ENCODE measurements around the gene SCN10A. TPM values are rescaled to one million over a fixed set of nuclear protein-coding genes. Genes with fewer than 3 reads are reported as not detected.

Gene SCN10A
- total RNA-seq, 1 donor from 2014 or later, result not detected

GRCh38 chr3:38811822-38812221 lies 4.2 kb downstream of the SCN10A start:
- Mint-ChIP-seq H3K4me1 (no peaks in the 10 kb centered on the region), H3K4me3 (no peak overlapping the region), H3K27me3 (ENCODE audit: low read depth) (peaks cover 37% of the 10 kb centered on the region), H3K27ac (no peak overlapping the region), H3K9me3 (no peaks in the 10 kb centered on the region), H3K36me3 (no peaks in the 10 kb centered on the region)
- TF ChIP-seq, protein P1, sequence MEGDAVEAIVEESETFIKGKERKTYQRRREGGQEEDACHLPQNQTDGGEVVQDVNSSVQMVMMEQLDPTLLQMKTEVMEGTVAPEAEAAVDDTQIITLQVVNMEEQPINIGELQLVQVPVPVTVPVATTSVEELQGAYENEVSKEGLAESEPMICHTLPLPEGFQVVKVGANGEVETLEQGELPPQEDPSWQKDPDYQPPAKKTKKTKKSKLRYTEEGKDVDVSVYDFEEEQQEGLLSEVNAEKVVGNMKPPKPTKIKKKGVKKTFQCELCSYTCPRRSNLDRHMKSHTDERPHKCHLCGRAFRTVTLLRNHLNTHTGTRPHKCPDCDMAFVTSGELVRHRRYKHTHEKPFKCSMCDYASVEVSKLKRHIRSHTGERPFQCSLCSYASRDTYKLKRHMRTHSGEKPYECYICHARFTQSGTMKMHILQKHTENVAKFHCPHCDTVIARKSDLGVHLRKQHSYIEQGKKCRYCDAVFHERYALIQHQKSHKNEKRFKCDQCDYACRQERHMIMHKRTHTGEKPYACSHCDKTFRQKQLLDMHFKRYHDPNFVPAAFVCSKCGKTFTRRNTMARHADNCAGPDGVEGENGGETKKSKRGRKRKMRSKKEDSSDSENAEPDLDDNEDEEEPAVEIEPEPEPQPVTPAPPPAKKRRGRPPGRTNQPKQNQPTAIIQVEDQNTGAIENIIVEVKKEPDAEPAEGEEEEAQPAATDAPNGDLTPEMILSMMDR (IDR thresholded peaks at IDR 0.05; ENCODE audit: unreplicated experiment), result no peak
- DNase-seq (ENCODE audit: low spot score in 2 of 2, unreplicated experiment in 2 of 2), result no peak

DNA sequence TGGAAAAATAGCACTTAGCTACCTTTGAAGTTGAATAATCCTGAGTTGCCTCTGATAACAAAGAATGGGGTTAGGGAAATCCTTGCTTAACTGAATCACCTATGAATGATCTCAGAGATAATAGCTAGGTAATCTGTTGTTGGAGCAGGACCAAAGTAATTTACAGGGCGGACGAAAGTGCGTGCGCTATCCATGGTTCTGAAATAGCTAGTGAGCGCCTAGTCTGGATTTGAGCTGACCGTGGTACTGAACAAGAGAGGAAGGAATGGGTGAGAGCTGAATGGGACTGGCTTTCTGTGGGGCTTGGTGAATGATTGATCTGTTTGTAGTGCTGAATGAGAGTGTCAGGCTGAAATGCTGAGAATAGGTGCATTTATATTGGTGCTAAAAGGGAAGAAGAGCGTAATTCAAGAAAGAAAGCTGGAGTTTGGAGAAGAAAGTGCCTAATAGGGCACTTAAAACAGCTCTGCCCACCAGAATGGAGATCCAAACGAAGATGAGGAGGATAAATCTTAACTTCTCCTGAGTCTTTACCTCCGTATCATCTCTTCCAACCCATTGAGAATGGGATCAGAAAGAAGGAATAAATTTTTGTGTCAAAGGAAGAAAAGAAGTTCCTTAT lies 10.1 kb downstream of the SCN10A start:
- no peak overlapping the region for H3K4me3 Mint-ChIP-seq
- H3K9me3 Mint-ChIP-seq, result no peaks in the 10 kb centered on the region
- H3K27ac Mint-ChIP-seq, result no peak overlapping the region
- H3K27me3 Mint-ChIP-seq (ENCODE audit: low read depth), result peaks cover 13% of the 10 kb centered on the region
- TF ChIP-seq, protein P1 (IDR thresholded peaks at IDR 0.05; ENCODE audit: unreplicated experiment), result no peak
- H3K4me1 Mint-ChIP-seq, result no peaks in the 10 kb centered on the region
- DNase-seq (ENCODE audit: low spot score in 2 of 2, unreplicated experiment in 2 of 2), result peak; percentile 37 to 74
- no peaks in the 10 kb centered on the region for H3K36me3 Mint-ChIP-seq

DNA sequence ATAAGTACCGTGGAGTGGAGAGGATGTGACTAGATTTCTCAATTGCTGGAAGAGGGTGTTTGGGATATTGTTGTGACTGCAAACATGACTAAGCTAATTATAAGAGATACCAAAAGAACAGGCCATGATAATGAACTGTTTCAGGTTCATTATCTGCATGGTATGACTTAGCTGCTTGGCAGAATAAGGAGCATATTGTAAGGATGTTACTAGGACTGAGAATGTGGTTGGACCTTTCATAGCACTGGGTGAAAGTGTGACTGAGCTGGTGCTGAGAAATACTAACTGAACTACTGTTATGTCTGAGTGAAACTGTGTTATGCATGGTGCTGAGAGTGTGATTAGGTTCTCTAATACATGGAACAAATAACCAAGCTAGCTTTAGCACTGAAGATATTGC lies 11.0 kb downstream of the SCN10A start:
- Mint-ChIP-seq H3K4me1 (no peaks in the 10 kb centered on the region), H3K4me3 (no peak overlapping the region), H3K27ac (no peak overlapping the region), H3K9me3 (no peaks in the 10 kb centered on the region), H3K27me3 (ENCODE audit: low read depth) (peaks cover 12% of the 10 kb centered on the region), H3K36me3 (no peaks in the 10 kb centered on the region)
- TF ChIP-seq, protein P1 (IDR thresholded peaks at IDR 0.05; ENCODE audit: unreplicated experiment), result no peak
- DNase-seq (ENCODE audit: low spot score in 2 of 2, unreplicated experiment in 2 of 2), result no peak

DNA sequence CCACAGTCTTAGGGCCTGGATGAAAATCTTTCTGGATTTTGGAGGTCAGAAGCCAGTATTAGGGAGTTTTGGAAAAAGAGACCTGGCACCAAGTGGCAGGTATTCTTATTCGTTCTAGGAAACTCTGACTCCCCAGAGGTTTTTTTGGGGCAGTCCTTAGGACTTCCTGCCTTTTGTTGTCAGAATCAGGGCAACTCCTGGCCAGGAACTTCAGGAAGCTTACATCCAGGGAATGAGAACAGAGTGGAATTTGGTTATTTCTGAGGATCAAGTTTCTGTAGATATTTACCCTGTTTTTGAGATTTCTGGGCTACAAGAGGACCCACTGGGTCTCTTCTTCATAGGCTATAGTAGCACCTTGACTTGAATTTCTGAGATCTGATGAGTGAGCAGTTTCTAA lies 15.5 kb downstream of the SCN10A start:
- Mint-ChIP-seq H3K27me3 (ENCODE audit: low read depth) (peaks cover 7% of the 10 kb centered on the region), H3K36me3 (no peaks in the 10 kb centered on the region), H3K9me3 (no peaks in the 10 kb centered on the region), H3K27ac (no peak overlapping the region), H3K4me3 (no peak overlapping the region), H3K4me1 (no peaks in the 10 kb centered on the region)
- TF ChIP-seq, protein P1 (IDR thresholded peaks at IDR 0.05; ENCODE audit: unreplicated experiment), result no peak
- DNase-seq (ENCODE audit: low spot score in 2 of 2, unreplicated experiment in 2 of 2), result no peak

DNA sequence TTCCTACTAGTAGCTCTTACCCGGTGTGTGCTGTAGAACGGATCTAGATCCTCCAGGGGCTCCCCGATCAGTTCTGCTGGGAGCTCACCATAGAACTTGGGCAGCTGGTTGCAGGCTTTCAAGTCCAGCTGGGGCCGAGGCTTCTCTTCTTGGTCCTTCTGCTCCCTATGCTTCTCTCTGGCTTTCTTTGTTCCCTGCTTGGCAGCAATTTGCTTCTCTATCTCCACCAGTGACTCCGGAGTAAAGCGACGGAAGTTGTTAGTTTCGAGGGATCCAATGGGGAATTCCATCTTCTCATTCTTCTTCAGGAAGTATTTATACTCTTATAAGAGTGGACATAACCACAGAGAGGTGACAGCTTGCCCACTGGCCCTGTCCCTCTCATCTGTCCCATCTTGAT lies 22.3 kb downstream of the SCN10A start:
- no peaks in the 10 kb centered on the region for H3K9me3 Mint-ChIP-seq
- TF ChIP-seq, protein P1 (IDR thresholded peaks at IDR 0.05; ENCODE audit: unreplicated experiment), result no peak
- no peak overlapping the region for H3K27ac Mint-ChIP-seq
- DNase-seq (ENCODE audit: low spot score in 2 of 2, unreplicated experiment in 2 of 2), result no peak
- no peak overlapping the region for H3K4me3 Mint-ChIP-seq
- H3K36me3 Mint-ChIP-seq, result no peaks in the 10 kb centered on the region
- H3K27me3 Mint-ChIP-seq (ENCODE audit: low read depth), result peaks cover 12% of the 10 kb centered on the region
- H3K4me1 Mint-ChIP-seq, result no peaks in the 10 kb centered on the region

GRCh38 chr3:38792983-38793382 lies 23.0 kb downstream of the SCN10A start:
- Mint-ChIP-seq H3K4me1 (no peaks in the 10 kb centered on the region), H3K9me3 (no peaks in the 10 kb centered on the region), H3K27ac (no peak overlapping the region), H3K36me3 (no peaks in the 10 kb centered on the region), H3K4me3 (no peak overlapping the region), H3K27me3 (ENCODE audit: low read depth) (peaks cover 12% of the 10 kb centered on the region)
- TF ChIP-seq, protein P1 (IDR thresholded peaks at IDR 0.05; ENCODE audit: unreplicated experiment), result no peak
- no peak for DNase-seq (ENCODE audit: low spot score in 2 of 2, unreplicated experiment in 2 of 2)
